ENCODE data around the gene RPL36. TPM values are rescaled to one million over a fixed set of nuclear protein-coding genes. Genes with fewer than 3 reads are reported as not detected.

The RPL36 gene
- total RNA-seq, 1 experiment from 2014 or later: 1,504 TPM

DNA sequence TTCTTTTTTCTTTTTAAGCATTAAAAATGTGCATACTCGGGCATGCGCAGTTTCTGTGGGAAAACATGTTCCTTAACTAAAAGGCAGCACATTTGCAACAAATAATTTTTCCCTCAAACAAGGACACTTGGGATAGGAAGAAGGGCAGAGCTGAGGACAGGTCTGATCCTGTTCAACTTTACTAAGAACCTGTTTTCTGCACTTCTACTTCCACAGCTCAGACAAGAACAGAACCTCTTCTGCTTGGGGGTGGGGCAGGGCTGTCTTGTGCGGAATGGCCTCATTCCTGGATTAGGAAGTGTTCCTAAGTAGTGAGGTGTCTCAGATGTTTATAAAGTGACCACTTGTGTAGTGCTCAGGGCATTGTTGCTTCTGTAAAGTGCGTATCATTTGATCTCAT, 48.9 kb upstream of the RPL36 start (continued):
- TF ChIP-seq EZH2 (IDR thresholded peaks at IDR 0.05) (no peak), TCF7L2 (IDR thresholded peaks at IDR 0.05; ENCODE audit: borderline replicate concordance, extremely low read depth, insufficient read depth, insufficient read length) (no peak), EZH2phosphoT487 (IDR thresholded peaks at IDR 0.05; ENCODE audit: borderline replicate concordance) (no peak)

DNA sequence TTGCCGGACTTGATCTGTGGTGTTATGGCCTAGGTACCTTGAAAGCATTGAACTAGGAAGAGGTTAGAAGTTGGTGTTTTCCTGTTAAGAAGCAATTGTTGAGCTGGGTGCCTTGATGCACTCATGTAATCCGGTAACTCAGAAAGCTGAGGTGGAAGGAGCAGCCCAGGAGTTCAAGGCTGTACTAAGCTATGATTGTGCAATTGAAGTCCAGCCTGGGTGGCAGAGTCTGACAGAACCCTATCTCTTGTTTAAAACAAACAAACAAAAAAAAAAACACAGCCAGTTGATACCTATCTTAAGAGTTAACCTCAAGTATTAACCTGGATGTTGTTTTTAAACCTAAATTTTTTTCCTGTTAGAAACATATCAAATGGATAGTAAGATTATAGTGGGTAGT, 47.9 kb upstream of the RPL36 start:
- no peak overlapping the region for H3K4me3 ChIP-seq (replicated peaks in 1 of 2; ENCODE audit: low read depth in 1 of 2, low read length in 2 of 2)
- no peak for ATAC-seq
- no peak overlapping the region for H2AFZ ChIP-seq (ENCODE audit: low read depth, low read length, poor library complexity, severe bottlenecking)
- no peak overlapping the region for H3K27ac ChIP-seq (ENCODE audit: low read depth, low read length)
- ChIA-PET RAD21 (ENCODE audit: low non-redundant PET in 1 of 2, low total read pairs in 2 of 2, uncharacterized antibody in 2 of 2, unreplicated experiment in 2 of 2) (no interaction called here), CTCF (no interaction called here), POLR2A (no interaction called here)
- peaks cover 37 to 54% of the 10 kb centered on the region in 2 experiments; a peak in 3 of 4 replicates for H3K36me3 ChIP-seq (ENCODE audit: control insufficient read depth in 1 of 2, insufficient read depth in 2 of 2, low read length in 2 of 2)
- no TSS peak for BruUV-seq (replicated peaks)
- TF ChIP-seq TCF7L2 (IDR thresholded peaks at IDR 0.05; ENCODE audit: borderline replicate concordance, extremely low read depth, insufficient read depth, insufficient read length): no peak
- no peak for TF ChIP-seq POLR2AphosphoS5 (IDR thresholded peaks at IDR 0.05; ENCODE audit: low read depth, low read length)
- no peak for TF ChIP-seq JUND (IDR thresholded peaks at IDR 0.05)
- no peak for TF ChIP-seq EGR1 (IDR thresholded peaks at IDR 0.05; ENCODE audit: low read depth)
- TF ChIP-seq, protein P1, sequence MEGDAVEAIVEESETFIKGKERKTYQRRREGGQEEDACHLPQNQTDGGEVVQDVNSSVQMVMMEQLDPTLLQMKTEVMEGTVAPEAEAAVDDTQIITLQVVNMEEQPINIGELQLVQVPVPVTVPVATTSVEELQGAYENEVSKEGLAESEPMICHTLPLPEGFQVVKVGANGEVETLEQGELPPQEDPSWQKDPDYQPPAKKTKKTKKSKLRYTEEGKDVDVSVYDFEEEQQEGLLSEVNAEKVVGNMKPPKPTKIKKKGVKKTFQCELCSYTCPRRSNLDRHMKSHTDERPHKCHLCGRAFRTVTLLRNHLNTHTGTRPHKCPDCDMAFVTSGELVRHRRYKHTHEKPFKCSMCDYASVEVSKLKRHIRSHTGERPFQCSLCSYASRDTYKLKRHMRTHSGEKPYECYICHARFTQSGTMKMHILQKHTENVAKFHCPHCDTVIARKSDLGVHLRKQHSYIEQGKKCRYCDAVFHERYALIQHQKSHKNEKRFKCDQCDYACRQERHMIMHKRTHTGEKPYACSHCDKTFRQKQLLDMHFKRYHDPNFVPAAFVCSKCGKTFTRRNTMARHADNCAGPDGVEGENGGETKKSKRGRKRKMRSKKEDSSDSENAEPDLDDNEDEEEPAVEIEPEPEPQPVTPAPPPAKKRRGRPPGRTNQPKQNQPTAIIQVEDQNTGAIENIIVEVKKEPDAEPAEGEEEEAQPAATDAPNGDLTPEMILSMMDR (IDR thresholded peaks at IDR 0.05 in 2 of 3, conservative IDR thresholded peaks at IDR 0.05 in 1 of 3; ENCODE audit: borderline replicate concordance in 1 of 3, insufficient read depth in 1 of 3, low read depth in 2 of 3, low read length in 2 of 3): no peak
- no peak for TF ChIP-seq ELF1 (IDR thresholded peaks at IDR 0.05; ENCODE audit: borderline replicate concordance, low read depth)
- no peak for TF ChIP-seq POLR2A (IDR thresholded peaks at IDR 0.05; ENCODE audit: borderline replicate concordance, extremely low read depth, insufficient read depth, insufficient read length)
- TF ChIP-seq SP1 (IDR thresholded peaks at IDR 0.05; ENCODE audit: low read depth): no peak
- H4K20me1 ChIP-seq (ENCODE audit: insufficient read depth): peaks cover 33% of the 10 kb centered on the region; the same call in 1 of the 2 replicates
- H3K9me2 ChIP-seq (ENCODE audit: insufficient read depth): no peaks in the 10 kb centered on the region
- H3K9ac ChIP-seq (ENCODE audit: low read length): no peak overlapping the region
- H3K4me1 ChIP-seq (ENCODE audit: control insufficient read depth in 1 of 2, insufficient read depth in 2 of 2, low read length in 2 of 2): no peaks in the 10 kb centered on the region
- intact Hi-C loops (cut with micrococcal nuclease): no loop called here
- H3K27me3 ChIP-seq (ENCODE audit: insufficient read depth, low read length): no peaks in the 10 kb centered on the region
- no peak overlapping the region for H3K4me2 ChIP-seq (ENCODE audit: low read length)
- no peaks in the 10 kb centered on the region for H3K9me3 ChIP-seq (ENCODE audit: control insufficient read depth in 1 of 2, insufficient read depth in 1 of 2, low read depth in 1 of 2, low read length in 2 of 2)
- peaks cover 100% of the 10 kb centered on the region for H3K79me2 ChIP-seq (ENCODE audit: insufficient read depth, low read length)
- DNase-seq (ENCODE audit: low read depth, low spot score): no peak

Measured in HCT116 (cell line).